Esophagus muscularis mucosa (tissue), 4 donors: ENCODE data around the gene ITGB5. TPM values are rescaled to one million over a fixed set of nuclear protein-coding genes. Genes with fewer than 3 reads are reported as not detected.

Experiments
- DNase-seq: peaks from one replicate; pipeline ENCODE4 v3.0.0-alpha.2; 2017; ENCODE audit errors: extremely low spot score
- H3K27ac ChIP-seq, 4 donors: fragments of 200-600 bp; sonication (generic); replicated peaks in 1 of 4; 1 replicate in 3 of 4; 2 replicates in 1 of 4; pipeline ENCODE4 v1.5.1; 2016 to 2019; ENCODE audit warnings: mild to moderate bottlenecking in 1 of 4
- H3K27me3 ChIP-seq, 4 donors: fragments of 200-600 bp; sonication (generic); one replicate each; pipeline versions ENCODE4 v1.5.1 to v1.6.0; 2016 to 2019
- H3K36me3 ChIP-seq, 4 donors: fragments of 200-600 bp; sonication (generic); one replicate each; pipeline ENCODE4 v1.5.1; 2016 to 2019
- H3K4me1 ChIP-seq, 4 donors: fragments of 200-600 bp; sonication (generic); one replicate each; pipeline ENCODE4 v1.5.1; 2016 to 2019
- H3K4me3 ChIP-seq, 4 donors: fragments of 200-600 bp; sonication (generic); 1 replicate in 2 of 4; 2 replicates in 2 of 4; pipeline ENCODE4 v1.5.1; 2016 to 2019; ENCODE audit warnings: mild to moderate bottlenecking in 4 of 4, moderate library complexity in 1 of 4
- H3K9me3 ChIP-seq, 4 donors: fragments of 200-600 bp; sonication (generic); 1 replicate in 3 of 4; 2 replicates in 1 of 4; pipeline ENCODE4 v1.5.1; 2016 to 2019
- EP300 ChIP-seq: sonication (generic); formaldehyde crosslinking; IDR thresholded peaks from one replicate; pipeline ENCODE4 v1.6.1; 2017; ENCODE audit warnings: antibody characterized with exemption
- POLR2A ChIP-seq: fragments of 450-650 bp; IDR thresholded peaks from one replicate; pipeline ENCODE4 v1.6.1; 2017; ENCODE audit warnings: antibody characterized with exemption, moderate library complexity, mild to moderate bottlenecking, low read depth
- POLR2AphosphoS5 ChIP-seq, 2 donors: sonication (generic); formaldehyde crosslinking; IDR thresholded peaks; one replicate each; pipeline ENCODE4 v1.6.1; 2017; ENCODE audit warnings: antibody characterized with exemption in 2 of 2
- WGBS: methylation state at CpG from one replicate; pipeline ENCODE4 v1.1.5; 2018; 5-methylcytosine and 5-hydroxymethylcytosine counted together
- intact Hi-C: fragments of 100-400 bp; cut with DNase I; formaldehyde crosslinking; loops from one replicate; pipeline ENCODE4 v1.15.1; 2023
- total RNA-seq, 4 donors: library from RNA; depleted of rRNA; stranded (reverse); fragments of >200 nt; gene quantifications; one replicate each; pipeline versions ENCODE4 v1.1.0 to v1.2.1, GENCODE V29; 2016
- TF ChIP-seq, protein P1 (sequence below), 3 experiments: fragments of 200-600 bp in 2 of 3; fragments of 450-650 bp in 1 of 3; sonication (generic) in 2 of 3; IDR thresholded peaks; one replicate each; pipeline ENCODE4 v1.5.1; 2017 to 2019; ENCODE audit warnings: antibody characterized with exemption in 3 of 3, mild to moderate bottlenecking in 2 of 3, moderate library complexity in 1 of 3

The ITGB5 gene
- total RNA-seq, 4 donors from 2014 or later = 114 to 284 (median 188) TPM

DNA sequence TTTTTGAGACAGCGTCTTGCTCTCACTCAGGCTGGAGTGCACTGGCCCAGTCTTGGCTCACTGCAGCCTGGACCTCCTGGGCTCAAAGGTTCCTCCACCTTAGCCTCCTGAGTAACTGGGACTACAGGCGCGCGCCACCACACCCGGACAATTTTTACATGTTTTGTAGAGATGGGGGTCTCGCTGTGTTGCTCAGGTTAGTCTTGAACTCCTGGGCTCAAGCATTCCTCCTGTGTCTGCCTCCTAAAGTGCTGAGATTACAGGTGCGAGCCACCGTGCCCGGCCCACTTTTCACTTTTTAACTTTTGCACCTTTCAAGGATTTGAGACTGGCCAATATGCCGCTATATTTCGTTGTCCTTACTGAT is 750 bp upstream of the ITGB5 start:
- Histone ChIP-seq H3K4me1 (peaks cover 33 to 43% (median 38%) of the 10 kb centered on the region in 4 donors), H3K9me3 (no peaks in the 10 kb centered on the region), H3K27ac (peak overlapping the region; percentile 91 to 94 (median 92)), H3K4me3 (peak overlapping the region; percentile 81 to 92 (median 88)), H3K36me3 (peaks cover 0 to 6% (median 0%) of the 10 kb centered on the region in 4 donors), H3K27me3 (no peaks in the 10 kb centered on the region)
- no peak for TF ChIP-seq EP300
- TF ChIP-seq, protein P1, sequence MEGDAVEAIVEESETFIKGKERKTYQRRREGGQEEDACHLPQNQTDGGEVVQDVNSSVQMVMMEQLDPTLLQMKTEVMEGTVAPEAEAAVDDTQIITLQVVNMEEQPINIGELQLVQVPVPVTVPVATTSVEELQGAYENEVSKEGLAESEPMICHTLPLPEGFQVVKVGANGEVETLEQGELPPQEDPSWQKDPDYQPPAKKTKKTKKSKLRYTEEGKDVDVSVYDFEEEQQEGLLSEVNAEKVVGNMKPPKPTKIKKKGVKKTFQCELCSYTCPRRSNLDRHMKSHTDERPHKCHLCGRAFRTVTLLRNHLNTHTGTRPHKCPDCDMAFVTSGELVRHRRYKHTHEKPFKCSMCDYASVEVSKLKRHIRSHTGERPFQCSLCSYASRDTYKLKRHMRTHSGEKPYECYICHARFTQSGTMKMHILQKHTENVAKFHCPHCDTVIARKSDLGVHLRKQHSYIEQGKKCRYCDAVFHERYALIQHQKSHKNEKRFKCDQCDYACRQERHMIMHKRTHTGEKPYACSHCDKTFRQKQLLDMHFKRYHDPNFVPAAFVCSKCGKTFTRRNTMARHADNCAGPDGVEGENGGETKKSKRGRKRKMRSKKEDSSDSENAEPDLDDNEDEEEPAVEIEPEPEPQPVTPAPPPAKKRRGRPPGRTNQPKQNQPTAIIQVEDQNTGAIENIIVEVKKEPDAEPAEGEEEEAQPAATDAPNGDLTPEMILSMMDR (IDR thresholded peaks at IDR 0.05) = no peak
- no peak for DNase-seq
- intact Hi-C loops = loop anchor here (5.0 kb wide), 1 partner anchor 36 kb away; no protein-coding TSS in a partner anchor
- 87% methylated on average over 11 of the region's 11 CpGs for WGBS

DNA sequence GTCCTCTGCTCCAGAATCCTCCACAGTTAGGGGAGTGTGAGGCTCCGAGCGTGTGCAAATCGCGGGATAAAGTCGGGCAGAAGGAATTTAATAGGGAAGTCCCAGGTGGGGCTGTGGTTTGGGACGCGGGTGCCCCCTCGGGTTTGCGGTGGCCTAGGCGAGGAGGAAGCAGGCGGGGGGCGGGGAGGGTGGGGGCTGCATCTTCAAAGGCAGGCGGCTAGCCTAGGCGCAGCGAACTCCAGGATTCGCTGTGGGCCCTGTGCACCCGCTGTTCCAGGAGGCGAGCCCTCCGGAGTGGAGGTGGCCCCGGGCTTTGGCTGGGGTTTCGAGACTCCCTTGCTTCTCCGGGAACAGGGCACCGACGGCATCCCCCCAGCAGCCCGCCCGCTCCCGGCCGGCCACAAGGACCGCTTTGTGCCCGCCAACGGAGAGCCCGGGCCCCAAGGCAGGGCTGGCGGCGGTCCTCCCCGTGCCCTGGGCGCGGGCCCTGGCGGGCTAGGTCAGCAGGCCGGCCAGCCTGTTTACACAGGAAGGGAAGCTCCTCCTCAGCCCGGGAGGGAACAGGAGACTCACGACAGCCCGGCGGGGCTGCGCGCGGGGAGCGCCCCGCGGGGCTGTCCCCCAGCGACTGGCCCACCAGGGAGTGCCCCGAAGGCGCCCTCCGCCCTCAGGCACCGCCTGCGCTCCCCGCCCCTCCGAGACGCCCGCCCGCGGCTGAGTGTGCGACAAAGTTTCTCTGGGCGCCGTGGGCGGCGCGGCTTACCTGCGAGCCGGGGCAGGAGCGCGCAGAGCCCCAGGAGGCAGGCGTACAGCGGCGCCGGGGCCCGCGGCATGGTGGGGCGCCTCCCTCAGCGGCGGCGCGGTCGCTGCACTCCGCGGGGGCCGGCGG is 753 bp downstream of the ITGB5 start:
- DNase-seq = no peak
- 0% methylated on average over 12 of the region's 87 CpGs for WGBS
- H3K36me3 ChIP-seq = peaks cover 0 to 6% (median 0%) of the 10 kb centered on the region in 4 donors
- peak overlapping the region; percentile 91 to 94 (median 92) for H3K27ac ChIP-seq
- H3K4me1 ChIP-seq = peaks cover 38 to 52% (median 40%) of the 10 kb centered on the region in 4 donors
- intact Hi-C loops = loop anchor here (5.0 kb wide), 1 partner anchor 34 kb away; no protein-coding TSS in a partner anchor
- TF ChIP-seq EP300 = no peak
- peak; percentile 33 to 34 for TF ChIP-seq POLR2AphosphoS5 (IDR thresholded peaks at IDR 0.05)
- no peaks in the 10 kb centered on the region for H3K9me3 ChIP-seq
- H3K27me3 ChIP-seq = no peaks in the 10 kb centered on the region
- peak overlapping the region; percentile 81 to 92 (median 88) for H3K4me3 ChIP-seq

DNA sequence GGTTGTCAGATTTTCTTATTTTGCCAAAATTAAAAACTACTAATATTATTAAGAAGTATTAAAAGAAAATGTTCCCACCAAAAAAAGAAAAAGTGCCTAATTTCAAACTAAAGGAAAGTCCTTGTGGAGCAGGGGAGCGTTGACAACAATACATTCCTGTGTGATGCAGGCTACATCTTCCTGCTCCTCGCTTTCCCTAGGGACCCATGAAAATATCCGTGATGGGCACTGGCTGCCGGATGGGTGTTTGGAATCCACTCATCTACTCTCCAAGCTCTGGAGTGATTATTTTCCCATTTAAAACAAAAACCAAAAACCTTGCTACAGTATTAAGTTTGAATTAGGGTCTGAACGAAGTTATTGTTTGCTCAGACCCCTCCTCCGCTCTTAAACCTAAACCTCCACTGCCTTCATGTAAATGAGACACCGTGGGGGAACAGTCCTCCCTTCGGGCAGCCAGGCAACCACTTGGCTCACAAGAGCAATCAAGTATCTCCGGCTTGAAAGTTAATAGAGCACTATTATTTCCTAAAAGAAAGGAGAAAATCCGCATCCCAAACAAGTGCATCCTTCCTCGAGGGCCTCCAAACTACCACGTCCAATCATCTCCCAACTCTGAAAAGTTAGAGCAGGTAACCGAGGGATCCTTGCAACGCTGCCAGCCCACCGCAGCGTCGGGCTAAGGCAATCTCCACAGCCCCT is 1.5 kb downstream of the ITGB5 start:
- Histone ChIP-seq H3K36me3 (peaks cover 0 to 6% (median 0%) of the 10 kb centered on the region in 4 donors), H3K9me3 (no peaks in the 10 kb centered on the region), H3K4me3 (peak overlapping the region; percentile 81 to 92 (median 88)), H3K4me1 (peaks cover 38 to 52% (median 40%) of the 10 kb centered on the region in 4 donors), H3K27ac (peak overlapping the region; percentile 91 to 94 (median 92)), H3K27me3 (no peaks in the 10 kb centered on the region)
- TF ChIP-seq EP300 (no peak), POLR2A (no peak), POLR2AphosphoS5 (IDR thresholded peaks at IDR 0.05) (no peak)
- TF ChIP-seq, protein P1 (IDR thresholded peaks at IDR 0.05) = no peak
- intact Hi-C loops = loop anchor here (5.0 kb wide), 1 partner anchor 33 kb away; no protein-coding TSS in a partner anchor
- WGBS = 34% methylated on average over 12 of the region's 17 CpGs
- DNase-seq = no peak

DNA sequence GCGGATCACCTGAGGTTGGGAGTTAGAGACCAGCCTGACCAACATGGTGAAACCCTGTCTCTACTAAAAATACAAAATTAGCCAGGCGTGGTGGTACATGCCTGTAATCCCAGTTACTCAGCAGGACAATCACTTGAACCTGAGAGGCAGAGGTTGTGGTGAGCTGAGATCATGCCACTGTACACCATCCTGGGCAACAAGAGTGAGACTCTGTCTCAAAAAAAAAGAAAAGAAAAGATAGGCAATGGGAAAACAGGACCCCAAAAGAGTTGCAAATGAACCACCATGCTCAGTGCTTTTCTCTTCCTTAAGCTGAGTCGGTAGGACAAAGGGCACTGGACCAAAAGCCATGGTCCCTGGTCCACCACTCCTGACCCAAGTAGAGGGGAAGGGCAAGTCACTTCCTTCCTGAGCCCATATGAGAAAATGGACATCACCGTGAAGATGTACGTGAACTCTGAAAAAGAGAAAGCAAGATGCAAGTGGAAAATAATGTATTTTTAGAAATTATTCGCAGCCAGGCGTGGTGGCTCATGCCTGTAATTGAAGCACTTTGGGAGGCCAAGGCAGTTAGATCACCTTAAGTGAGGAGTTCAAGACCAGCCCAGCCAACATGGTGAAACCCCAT is 2.6 kb downstream of the ITGB5 start:
- Histone ChIP-seq H3K36me3 (peaks cover 0 to 6% (median 0%) of the 10 kb centered on the region in 4 donors), H3K9me3 (no peaks in the 10 kb centered on the region), H3K27me3 (no peaks in the 10 kb centered on the region), H3K4me3 (no peak overlapping the region), H3K27ac (no peak overlapping the region), H3K4me1 (peaks cover 41 to 57% (median 46%) of the 10 kb centered on the region in 4 donors)
- intact Hi-C loops = loop anchor here (5.0 kb wide), 1 partner anchor 32 kb away; no protein-coding TSS in a partner anchor
- WGBS = 72% methylated on average over 7 of the region's 7 CpGs
- no peak for TF ChIP-seq EP300
- no peak for TF ChIP-seq POLR2A
- TF ChIP-seq, protein P1 (IDR thresholded peaks at IDR 0.05) = no peak
- no peak for TF ChIP-seq POLR2AphosphoS5 (IDR thresholded peaks at IDR 0.05)
- no peak for DNase-seq
